HG02623 (cell line): ENCODE measurements around the gene APH1B.
"Not testable (repeated sequence)": the region's sequence is repeated elsewhere in the genome, so short reads cannot be mapped to it uniquely, and the experiment has no call there.

Experiments used
- ATAC-seq: cut with Tn5 transposase; IDR thresholded peaks from one replicate; pipeline ENCODE4 v1.9.1; 2021; ENCODE audit warnings: moderate library complexity; ENCODE audit not compliant: unreplicated experiment

Gene APH1B

DNA sequence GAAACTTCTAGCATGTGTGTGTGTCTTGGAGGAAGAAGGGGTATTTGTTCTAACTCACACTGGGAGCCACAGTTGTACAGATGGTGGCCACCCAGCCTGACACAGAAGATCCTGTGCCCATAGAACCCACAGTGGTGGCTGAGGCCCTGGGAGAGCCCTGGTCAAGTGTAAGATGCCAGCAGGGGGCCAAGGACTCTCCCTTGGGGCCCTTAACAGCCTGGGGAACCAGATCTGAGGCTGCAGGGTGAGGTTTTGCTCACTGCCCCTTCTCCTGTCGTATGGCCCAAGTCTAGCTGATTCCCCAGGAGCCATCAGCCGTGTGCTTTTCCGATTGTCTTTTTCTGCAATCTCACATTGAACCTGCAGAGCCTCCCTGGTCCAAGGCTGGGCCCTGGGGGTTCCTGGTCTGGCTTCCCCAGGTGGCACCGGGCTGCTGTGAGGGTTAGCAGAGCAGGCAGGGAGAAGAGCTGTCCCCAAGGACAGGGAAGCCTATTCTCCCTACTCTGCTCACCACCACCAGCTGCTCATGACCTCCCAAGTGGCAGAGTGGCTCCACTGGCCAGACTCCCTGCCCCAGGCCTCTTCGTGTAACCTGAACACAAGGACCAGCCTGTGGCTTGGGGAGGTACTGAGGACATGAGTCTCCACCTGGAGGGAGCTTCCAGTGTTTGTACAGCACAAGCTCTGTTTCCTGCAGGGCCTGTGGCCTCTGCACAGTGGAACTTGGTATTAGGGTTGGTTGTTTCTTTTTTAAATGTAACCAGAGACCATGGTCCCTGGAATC is 52.4 kb downstream of the APH1B start:
- no peak for ATAC-seq

DNA sequence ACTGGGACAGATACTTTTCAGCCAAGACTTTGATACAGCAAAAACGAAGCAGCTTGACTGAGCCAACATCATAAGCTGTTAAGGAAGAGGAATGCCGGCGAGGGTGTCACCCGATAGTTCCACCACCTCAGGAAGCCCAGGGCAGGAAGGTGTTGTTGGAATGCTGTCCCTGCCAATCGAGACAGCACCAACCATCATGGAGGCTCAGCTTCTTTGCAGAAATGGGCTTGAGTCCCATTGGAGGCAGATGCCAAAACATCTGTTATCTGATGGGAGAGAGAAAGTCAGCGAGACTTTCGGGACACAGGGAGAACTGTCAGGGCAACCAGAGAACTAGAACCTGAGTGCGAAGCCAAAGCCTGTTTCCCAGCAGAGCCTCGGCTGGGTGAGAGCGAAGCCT is 53.5 kb downstream of the APH1B start:
- no peak for ATAC-seq

- ATAC-seq = no peak
These were observed 54.1 kb downstream of the APH1B start for GRCh38 chr15:63331456-63331855.

DNA sequence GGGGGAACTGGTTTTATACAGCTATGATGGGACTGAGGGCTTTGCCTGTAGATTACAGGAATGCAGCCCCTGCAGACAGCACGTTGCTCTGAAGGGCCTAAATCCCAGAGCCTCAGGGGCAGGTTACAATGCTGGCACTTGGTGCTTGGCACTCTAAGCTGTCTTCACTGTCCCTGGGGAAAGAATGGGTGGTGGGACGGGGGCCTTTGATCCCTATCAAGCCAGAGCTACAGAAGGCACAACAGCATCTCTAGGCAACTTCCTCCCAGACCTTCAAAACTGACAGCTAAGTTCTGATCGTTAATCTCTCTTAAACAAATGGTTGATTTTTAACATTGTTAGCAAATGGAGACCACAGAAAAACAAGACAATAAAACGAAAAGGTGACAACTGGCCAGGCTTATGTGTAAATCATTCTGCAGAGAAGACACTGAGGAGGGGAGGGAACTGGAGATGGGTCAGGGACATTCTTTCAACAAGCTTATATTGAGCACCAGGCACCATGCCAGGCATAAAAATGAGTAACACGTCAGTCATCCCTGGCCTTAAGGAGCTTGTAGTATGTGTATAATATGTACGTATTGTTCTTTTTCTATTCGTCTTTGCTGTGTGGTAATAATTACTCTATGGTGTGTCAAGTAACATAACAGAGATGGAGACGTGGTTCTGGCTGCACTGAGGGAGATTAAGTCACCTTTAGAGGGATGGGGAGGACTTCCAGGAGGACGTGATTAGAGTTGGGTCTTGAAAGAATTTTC is 55.1 kb downstream of the APH1B start:
- no peak for ATAC-seq

- ATAC-seq = no peak
These were observed 57.4 kb downstream of the APH1B start for GRCh38 chr15:63334821-63335220.

DNA sequence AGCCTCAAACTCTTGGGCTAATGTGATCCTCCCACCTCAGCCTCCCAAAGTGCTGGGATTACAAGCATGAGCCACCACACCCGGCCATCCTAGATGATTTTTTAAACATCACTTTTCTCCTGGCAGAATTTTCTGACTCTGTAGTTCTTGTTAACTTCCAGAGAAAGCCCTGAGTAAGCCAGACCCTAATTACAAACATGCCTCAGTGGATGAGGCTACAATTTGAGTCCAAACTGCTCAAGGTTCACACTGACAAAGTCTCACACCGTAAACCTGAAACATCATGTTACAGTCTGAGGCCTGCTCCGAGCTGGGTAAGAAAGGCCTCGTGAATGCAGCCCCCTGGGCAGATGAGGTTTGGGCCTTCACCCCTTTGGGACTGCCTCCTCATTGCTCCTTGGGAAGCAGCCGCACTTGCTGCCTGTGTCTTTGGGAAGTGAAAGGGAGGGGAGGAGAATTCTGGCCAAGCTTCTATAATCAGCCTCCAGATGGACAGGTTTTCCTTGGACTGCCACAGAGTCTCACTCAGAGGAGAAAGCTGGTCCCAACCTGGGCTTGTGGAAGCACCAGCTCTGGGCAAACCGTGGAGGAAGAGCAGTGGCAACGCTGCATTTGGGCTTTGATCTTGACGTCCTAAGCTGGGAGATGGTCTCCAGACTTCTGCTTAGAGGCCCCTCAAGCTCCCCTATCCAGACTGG is 58.3 kb downstream of the APH1B start:
- ATAC-seq = no peak

DNA sequence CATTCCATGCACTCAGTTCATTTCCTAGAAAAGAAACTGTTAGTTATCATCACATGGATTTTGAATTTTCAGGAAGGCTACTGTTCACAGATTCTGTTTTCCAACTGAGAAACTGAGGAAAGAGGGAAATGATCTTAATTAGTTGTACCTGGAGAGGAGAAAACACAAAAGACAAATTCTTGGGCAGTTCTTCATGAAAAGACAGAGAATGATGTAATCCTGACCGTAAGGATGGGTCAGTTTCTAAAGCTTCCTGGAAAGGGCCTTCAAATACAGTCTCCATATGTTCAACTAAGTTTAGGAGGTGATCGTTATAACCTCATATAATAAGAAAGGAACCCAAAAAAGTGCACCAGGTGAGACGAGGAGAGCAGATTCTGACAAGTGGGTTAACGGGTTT is 59.6 kb downstream of the APH1B start:
- ATAC-seq = no peak

DNA sequence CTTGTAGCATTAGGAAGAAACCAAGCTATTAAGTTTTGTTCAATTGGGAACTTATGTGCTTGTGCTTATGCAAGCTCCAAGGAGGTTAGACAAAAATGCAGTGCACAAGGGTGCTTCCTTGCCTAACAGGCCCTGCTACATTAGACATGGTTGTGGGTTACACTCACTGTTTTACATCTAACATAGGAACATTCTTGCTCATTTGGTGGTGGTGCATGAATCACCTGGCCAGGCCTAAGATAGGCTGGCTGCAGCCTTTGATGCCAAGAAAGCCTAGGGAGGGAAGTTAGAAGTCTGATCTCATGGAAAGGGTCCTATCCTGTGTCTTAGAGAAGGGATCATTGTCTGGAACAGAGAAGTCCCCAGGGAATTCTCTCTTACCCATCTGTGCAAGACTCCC is 60.8 kb downstream of the APH1B start:
- no peak for ATAC-seq

GRCh38 chr15:63339006-63339766 is 61.8 kb downstream of the APH1B start:
- no peak for ATAC-seq

DNA sequence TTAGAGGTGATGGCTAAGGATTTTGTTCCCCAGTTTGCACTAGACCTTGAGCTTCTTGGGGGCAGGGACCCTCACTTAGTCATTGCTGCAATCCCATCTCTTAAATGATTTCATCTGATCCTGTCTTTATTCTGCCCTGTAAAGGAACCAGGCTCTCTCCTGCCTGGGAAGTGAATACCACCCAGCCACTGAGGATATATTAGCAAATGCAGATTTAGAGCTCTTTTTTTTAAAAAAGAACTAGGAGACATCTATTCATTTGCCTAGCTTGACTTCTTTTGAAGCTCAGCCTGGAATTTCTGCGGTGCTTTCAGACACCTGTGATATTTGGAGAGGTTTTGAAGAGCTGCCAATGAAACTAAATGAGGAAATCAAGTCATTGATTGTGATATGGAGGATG is 62.4 kb downstream of the APH1B start:
- ATAC-seq = no peak

GRCh38 chr15:63340353-63340752 is 62.9 kb downstream of the APH1B start:
- ATAC-seq = no peak

GRCh38 chr15:63340878-63341277 is 63.5 kb downstream of the APH1B start:
- ATAC-seq = no peak

- ATAC-seq = no peak
These were observed 64.5 kb downstream of the APH1B start for GRCh38 chr15:63341898-63342297.

DNA sequence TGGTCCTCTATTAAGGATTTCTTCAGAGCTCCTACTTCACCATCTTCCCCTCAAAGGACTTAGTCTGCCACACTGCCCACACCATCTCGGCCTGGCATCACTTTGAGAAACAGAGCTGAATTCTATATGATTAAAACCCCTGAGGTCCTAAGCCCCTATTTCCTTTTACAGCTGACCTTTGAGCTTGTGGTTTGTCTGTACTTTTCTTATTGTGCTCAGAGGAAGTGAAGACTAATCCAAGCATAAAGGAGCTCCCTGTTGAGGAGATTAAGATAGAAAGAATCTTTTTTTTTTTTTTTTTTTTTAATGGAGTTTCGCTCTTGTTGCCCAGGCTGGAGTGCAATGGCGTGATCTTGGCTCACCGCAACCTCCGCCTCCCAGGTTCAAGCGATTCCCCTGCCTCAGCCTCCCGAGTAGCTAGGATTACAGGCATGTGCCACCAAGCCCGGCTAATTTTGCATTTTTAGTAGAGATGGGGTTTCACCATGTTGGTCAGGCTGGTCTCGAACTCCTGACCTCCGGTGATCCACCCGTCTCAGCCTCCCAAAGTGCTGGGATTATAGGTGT is 65.7 kb downstream of the APH1B start:
- ATAC-seq = not testable (repeated sequence)

DNA sequence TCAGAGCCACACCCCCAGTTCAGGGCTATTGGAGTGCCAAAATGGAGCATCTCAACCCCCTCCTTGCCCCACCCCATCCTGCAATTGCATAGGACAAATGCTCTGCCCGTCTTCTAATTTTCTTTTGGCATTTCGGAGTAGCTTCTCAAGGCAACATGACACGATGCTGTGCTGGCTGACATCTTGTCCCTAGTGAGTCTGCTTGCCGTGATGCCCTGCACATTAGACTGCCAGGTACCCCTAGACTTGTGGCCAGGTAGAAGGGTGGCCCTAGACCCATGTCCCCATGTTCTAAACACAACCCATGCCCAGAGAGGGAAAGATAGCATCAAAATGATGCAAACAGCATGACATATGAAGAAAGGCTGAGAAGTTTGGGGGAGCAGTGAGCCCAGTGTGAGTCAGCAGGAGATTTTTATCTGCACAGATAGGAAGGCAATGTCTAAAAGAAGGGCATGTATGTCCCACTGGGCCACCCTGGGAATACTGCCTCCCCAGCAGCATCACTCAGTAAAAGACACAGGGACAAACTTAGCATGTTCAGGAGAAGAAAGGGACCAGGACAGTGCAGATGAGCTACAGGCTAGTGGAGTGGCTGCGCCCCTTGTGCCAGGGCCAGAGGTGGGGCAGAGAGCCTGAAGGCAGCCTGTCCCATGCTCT is 67.5 kb downstream of the APH1B start:
- ATAC-seq = no peak

- no peak for ATAC-seq
These were observed 68.0 kb downstream of the APH1B start for GRCh38 chr15:63345391-63345752.

- ATAC-seq = no peak
These were observed 69.9 kb downstream of the APH1B start for GRCh38 chr15:63347074-63347857.

- ATAC-seq = no peak
These were observed 71.0 kb downstream of the APH1B start for GRCh38 chr15:63348392-63348791.

DNA sequence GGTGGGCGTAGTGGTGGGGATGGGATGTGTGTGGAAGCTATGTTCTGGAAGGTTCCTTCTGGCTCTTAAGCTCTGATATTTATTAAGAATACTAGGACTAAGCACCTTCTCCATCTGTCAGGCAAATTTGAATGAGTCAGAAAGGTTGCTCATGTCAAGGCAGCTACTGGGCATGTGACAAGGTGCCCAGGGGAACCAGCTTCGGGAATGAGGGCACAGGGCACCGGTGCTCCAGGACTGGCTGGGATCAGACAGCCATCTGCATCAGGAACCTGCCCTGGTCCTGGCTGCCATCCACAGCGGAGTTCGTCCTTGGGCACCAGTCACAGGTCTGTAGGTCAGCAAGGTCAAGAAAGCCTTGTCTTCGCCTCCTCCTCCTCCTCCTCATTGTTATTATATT is 71.8 kb downstream of the APH1B start:
- ATAC-seq = no peak

DNA sequence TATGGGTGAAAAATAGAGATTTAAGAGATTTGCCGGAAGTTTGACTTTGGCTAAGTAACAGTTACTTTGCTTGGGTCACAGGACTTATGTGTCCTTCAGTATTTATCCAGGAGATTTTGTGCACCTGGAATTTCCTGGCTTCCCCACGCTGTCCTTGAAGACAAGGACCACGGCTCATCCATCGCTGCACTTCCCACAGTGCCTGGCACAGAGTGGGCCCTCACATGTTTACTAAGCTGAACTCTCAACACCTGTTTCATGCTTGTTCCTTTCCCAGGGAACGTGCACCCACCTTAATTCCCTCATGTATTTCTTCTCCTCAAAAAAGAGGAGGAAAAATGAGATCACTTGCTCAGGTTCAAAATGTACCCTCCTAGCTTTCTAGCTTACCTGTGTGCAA is 72.2 kb downstream of the APH1B start:
- no peak for ATAC-seq
